ENCODE measurements around the gene NAXD. TPM values are rescaled to one million over a fixed set of nuclear protein-coding genes. Genes with fewer than 3 reads are reported as not detected.

Gene NAXD
- total RNA-seq, 1 experiment from 2014 or later: 27.7 TPM

GRCh38 chr13:110641055-110642015 is 26.0 kb downstream of the NAXD start:
- Mint-ChIP-seq H3K27ac (ENCODE audit: low read depth, unreplicated experiment) (no peak overlapping the region), H3K4me1 (ENCODE audit: insufficient read depth, unreplicated experiment) (no peaks in the 10 kb centered on the region), H3K9me3 (ENCODE audit: unreplicated experiment) (no peaks in the 10 kb centered on the region), H3K27me3 (ENCODE audit: insufficient read depth, unreplicated experiment) (no peaks in the 10 kb centered on the region), H3K4me3 (ENCODE audit: unreplicated experiment) (no peak overlapping the region), H3K36me3 (ENCODE audit: insufficient read depth, unreplicated experiment) (peaks cover 83% of the 10 kb centered on the region)
- POLR2A ChIA-PET: interaction anchor here (1.0 kb wide), 1 partner anchor 9 kb away, joined by 3 read pairs; no protein-coding TSS in a partner anchor
- TF ChIP-seq CTCF (IDR thresholded peaks at IDR 0.05; ENCODE audit: unreplicated experiment): no peak
- BruUV-seq (replicated peaks): no TSS peak
- CTCF ChIA-PET: no interaction called here
- intact Hi-C loops (cut with micrococcal nuclease): no loop called here
- DNase-seq (ENCODE audit: unreplicated experiment): no peak

- no peaks in the 10 kb centered on the region for H3K27me3 Mint-ChIP-seq (ENCODE audit: insufficient read depth, unreplicated experiment)
- no TSS peak for BruUV-seq (replicated peaks)
- H3K9me3 Mint-ChIP-seq (ENCODE audit: unreplicated experiment): no peaks in the 10 kb centered on the region
- no peaks in the 10 kb centered on the region for H3K4me1 Mint-ChIP-seq (ENCODE audit: insufficient read depth, unreplicated experiment)
- intact Hi-C loops (cut with micrococcal nuclease): no loop called here
- ChIA-PET POLR2A (no interaction called here), CTCF (no interaction called here)
- no peak overlapping the region for H3K27ac Mint-ChIP-seq (ENCODE audit: low read depth, unreplicated experiment)
- H3K36me3 Mint-ChIP-seq (ENCODE audit: insufficient read depth, unreplicated experiment): peaks cover 77% of the 10 kb centered on the region
- DNase-seq (ENCODE audit: unreplicated experiment): no peak
- no peak overlapping the region for H3K4me3 Mint-ChIP-seq (ENCODE audit: unreplicated experiment)
- no peak for TF ChIP-seq CTCF (IDR thresholded peaks at IDR 0.05; ENCODE audit: unreplicated experiment)
Observed at GRCh38 chr13:110642291-110642981, 27.1 kb downstream of the NAXD start.

GRCh38 chr13:110643324-110643723 is 28.0 kb downstream of the NAXD start:
- H3K27me3 Mint-ChIP-seq (ENCODE audit: insufficient read depth, unreplicated experiment): no peaks in the 10 kb centered on the region
- DNase-seq (ENCODE audit: unreplicated experiment): no peak
- no peak for TF ChIP-seq CTCF (IDR thresholded peaks at IDR 0.05; ENCODE audit: unreplicated experiment)
- H3K9me3 Mint-ChIP-seq (ENCODE audit: unreplicated experiment): no peaks in the 10 kb centered on the region
- intact Hi-C loops (cut with micrococcal nuclease): no loop called here
- ChIA-PET POLR2A (no interaction called here), CTCF (no interaction called here)
- H3K36me3 Mint-ChIP-seq (ENCODE audit: insufficient read depth, unreplicated experiment): peaks cover 75% of the 10 kb centered on the region
- BruUV-seq (replicated peaks): no TSS peak
- no peak overlapping the region for H3K27ac Mint-ChIP-seq (ENCODE audit: low read depth, unreplicated experiment)
- H3K4me3 Mint-ChIP-seq (ENCODE audit: unreplicated experiment): no peak overlapping the region
- no peaks in the 10 kb centered on the region for H3K4me1 Mint-ChIP-seq (ENCODE audit: insufficient read depth, unreplicated experiment)

DNA sequence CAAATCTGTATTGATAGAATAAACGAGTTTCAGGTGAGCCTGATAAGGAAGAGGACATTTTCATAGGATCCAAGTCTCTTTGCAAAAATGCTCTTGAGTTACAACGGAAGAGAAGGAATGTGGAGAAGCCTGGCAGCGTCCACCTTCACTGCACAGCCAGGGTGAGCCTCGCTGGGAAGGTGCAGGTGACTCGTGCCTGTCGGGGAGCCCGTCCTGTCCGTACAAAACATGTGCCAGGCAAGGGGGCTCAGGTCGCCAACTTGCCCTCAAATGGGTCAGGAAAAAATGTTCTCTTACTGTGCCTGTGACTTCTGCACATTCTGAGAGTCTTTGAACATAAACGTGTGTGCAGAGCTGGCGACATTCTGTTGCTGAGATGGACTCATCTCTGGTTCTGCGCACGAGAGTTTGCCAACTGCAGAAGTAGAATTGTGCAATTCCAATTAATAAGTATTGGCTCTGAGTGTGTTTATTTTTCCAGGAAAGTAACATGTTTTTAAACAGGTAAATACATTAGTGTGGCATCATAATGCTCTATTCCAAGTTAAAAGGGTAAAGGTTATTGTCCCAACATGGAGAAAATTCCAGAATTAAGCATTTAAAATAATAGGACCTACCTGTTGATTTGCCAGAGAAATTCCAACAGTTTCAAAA is 28.6 kb downstream of the NAXD start:
- intact Hi-C loops (cut with micrococcal nuclease): no loop called here
- H3K36me3 Mint-ChIP-seq (ENCODE audit: insufficient read depth, unreplicated experiment): peaks cover 75% of the 10 kb centered on the region
- ChIA-PET CTCF (no interaction called here), POLR2A (no interaction called here)
- BruUV-seq (replicated peaks): no TSS peak
- no peaks in the 10 kb centered on the region for H3K9me3 Mint-ChIP-seq (ENCODE audit: unreplicated experiment)
- TF ChIP-seq CTCF (IDR thresholded peaks at IDR 0.05; ENCODE audit: unreplicated experiment): no peak
- no peak overlapping the region for H3K4me3 Mint-ChIP-seq (ENCODE audit: unreplicated experiment)
- H3K27ac Mint-ChIP-seq (ENCODE audit: low read depth, unreplicated experiment): no peak overlapping the region
- H3K4me1 Mint-ChIP-seq (ENCODE audit: insufficient read depth, unreplicated experiment): no peaks in the 10 kb centered on the region
- H3K27me3 Mint-ChIP-seq (ENCODE audit: insufficient read depth, unreplicated experiment): no peaks in the 10 kb centered on the region
- DNase-seq (ENCODE audit: unreplicated experiment): no peak

Data from MCF 10A (cell line).